ENCODE data around the gene GLDN. TPM values are rescaled to one million over a fixed set of nuclear protein-coding genes. Genes with fewer than 3 reads are reported as not detected.

The GLDN gene
- total RNA-seq, 3 donors from 2014 or later (not counting 1 experiment from before 2014, with no cell fraction given): not detected

- intact Hi-C loops (cut with micrococcal nuclease): no loop called here
- Mint-ChIP-seq H3K27me3 (ENCODE audit: low read depth in 2 of 2) (peaks cover 14 to 19% of the 10 kb centered on the region in 2 donors), H3K4me1 (peaks cover 0 to 7% of the 10 kb centered on the region in 2 donors), H3K4me3 (no peak overlapping the region), H3K36me3 (no peaks in the 10 kb centered on the region), H3K27ac (no peak overlapping the region), H3K9me3 (peaks cover 0 to 2% of the 10 kb centered on the region in 2 donors)
- H3K4me1 ChIP-seq (ENCODE audit: control insufficient read depth, insufficient read depth, low read length): no peaks in the 10 kb centered on the region
- DNase-seq (peak in 1 of 2 donors; percentile 5), ATAC-seq (peak in 2 of 3 donors; percentile 43 to 68)
- 36% methylated on average over 14 of the region's 14 CpGs for WGBS (ENCODE audit: insufficient coverage)
- TF ChIP-seq CTCF (IDR thresholded peaks at IDR 0.05): peak; percentile 25
- no peaks in the 10 kb centered on the region for H3K27me3 ChIP-seq (ENCODE audit: control insufficient read depth, insufficient read depth, low read length)
- H3K27ac ChIP-seq (ENCODE audit: low read length): no peak overlapping the region
- H3K4me3 ChIP-seq (ENCODE audit: low read length): no peak overlapping the region
- no peaks in the 10 kb centered on the region for H3K36me3 ChIP-seq (ENCODE audit: control insufficient read depth, insufficient read depth, low read length)
- no peaks in the 10 kb centered on the region for H3K9me3 ChIP-seq (ENCODE audit: control insufficient read depth, insufficient read depth, low read length)
Observed at GRCh38 chr15:51380999-51381806, 39.7 kb downstream of the GLDN start.

GRCh38 chr15:51382787-51383186 lies 41.3 kb downstream of the GLDN start:
- Histone ChIP-seq H3K27me3 (ENCODE audit: control insufficient read depth, insufficient read depth, low read length) (no peaks in the 10 kb centered on the region), H3K4me1 (ENCODE audit: control insufficient read depth, insufficient read depth, low read length) (no peaks in the 10 kb centered on the region), H3K9me3 (ENCODE audit: control insufficient read depth, insufficient read depth, low read length) (no peaks in the 10 kb centered on the region), H3K4me3 (ENCODE audit: low read length) (no peak overlapping the region), H3K27ac (ENCODE audit: low read length) (no peak overlapping the region), H3K36me3 (ENCODE audit: control insufficient read depth, insufficient read depth, low read length) (no peaks in the 10 kb centered on the region)
- ATAC-seq (no peak), DNase-seq (no peak)
- no peak overlapping the region for H3K4me3 Mint-ChIP-seq
- TF ChIP-seq CTCF (IDR thresholded peaks at IDR 0.05): no peak
- WGBS (ENCODE audit: insufficient coverage): 29% methylated on average over 4 of the region's 4 CpGs
- intact Hi-C loops (cut with micrococcal nuclease): no loop called here
- H3K9me3 Mint-ChIP-seq: peaks cover 0 to 2% of the 10 kb centered on the region in 2 donors
- H3K36me3 Mint-ChIP-seq: no peaks in the 10 kb centered on the region
- H3K27ac Mint-ChIP-seq: no peak overlapping the region
- H3K4me1 Mint-ChIP-seq: peaks cover 0 to 7% of the 10 kb centered on the region in 2 donors
- H3K27me3 Mint-ChIP-seq (ENCODE audit: low read depth in 2 of 2): peaks cover 18 to 19% of the 10 kb centered on the region in 2 donors

GRCh38 chr15:51386029-51386428 lies 44.6 kb downstream of the GLDN start:
- Mint-ChIP-seq H3K36me3 (no peaks in the 10 kb centered on the region), H3K4me1 (peaks cover 0 to 7% of the 10 kb centered on the region in 2 donors), H3K27me3 (ENCODE audit: low read depth in 2 of 2) (peaks cover 13 to 15% of the 10 kb centered on the region in 2 donors), H3K4me3 (no peak overlapping the region), H3K27ac (no peak overlapping the region), H3K9me3 (peaks cover 0 to 2% of the 10 kb centered on the region in 2 donors)
- 79% methylated on average over 8 of the region's 8 CpGs for WGBS (ENCODE audit: insufficient coverage)
- Histone ChIP-seq H3K4me3 (ENCODE audit: low read length) (no peak overlapping the region), H3K9me3 (ENCODE audit: control insufficient read depth, insufficient read depth, low read length) (no peaks in the 10 kb centered on the region), H3K27ac (ENCODE audit: low read length) (no peak overlapping the region), H3K36me3 (ENCODE audit: control insufficient read depth, insufficient read depth, low read length) (no peaks in the 10 kb centered on the region), H3K27me3 (ENCODE audit: control insufficient read depth, insufficient read depth, low read length) (no peaks in the 10 kb centered on the region), H3K4me1 (ENCODE audit: control insufficient read depth, insufficient read depth, low read length) (no peaks in the 10 kb centered on the region)
- no peak for TF ChIP-seq CTCF (IDR thresholded peaks at IDR 0.05)
- ATAC-seq: no peak
- intact Hi-C loops (cut with micrococcal nuclease): no loop called here
- no peak for DNase-seq
